SK-N-SH (cell line): Measurements from ENCODE around the gene PRKAR1A. TPM values are rescaled to one million over a fixed set of nuclear protein-coding genes. Genes with fewer than 3 reads are reported as not detected.

Source experiments
- CTCF ChIA-PET: fragments of 300-600, 350-600 bp; formaldehyde crosslinking; extraction: SDS; loops from one replicate; lab custom pipeline; 2021; lab: Yijun Ruan, JAX
- POLR2A ChIA-PET: fragments of 350-600 bp; sonication (Branson Sonifier 250); formaldehyde crosslinking; extraction: SDS; loops from one replicate; lab custom pipeline; 2020; ENCODE audit warnings: antibody characterized with exemption, inconsistent platforms; lab: Yijun Ruan, JAX
- DNase-seq: peaks from one replicate; pipeline ENCODE4 v3.0.0; 2012
- H2AFZ ChIP-seq: fragments of 200-600 bp; sonication (generic); 2 replicates; pipeline ENCODE4 v1.8.1; 2016; ENCODE audit warnings: antibody characterized with exemption, mild to moderate bottlenecking, low read depth
- H3F3A ChIP-seq: fragments of 200-600 bp; sonication (generic); replicated peaks from 2 replicates; pipeline ENCODE3; 2016; ENCODE audit warnings: antibody characterized with exemption, mild to moderate bottlenecking; ENCODE audit not compliant: insufficient read depth
- H3K27ac ChIP-seq, 2 experiments: fragments of 200-500 bp in 1 of 2; fragments of 200-600 bp in 1 of 2; sonication (Bioruptor generic) in 1 of 2; sonication (generic), shearing (Covaris generic) in 1 of 2; 2 replicates each; pipeline versions ENCODE4 v1.5.1 to v1.6.1; 2014 to 2016; ENCODE audit warnings: low read depth in 2 of 2, inconsistent platforms in 1 of 2, low read length in 1 of 2, mild to moderate bottlenecking in 1 of 2, mixed read lengths in 1 of 2
- H3K27me3 ChIP-seq: fragments of 200-600 bp; sonication (generic), shearing (Covaris generic); 2 replicates; pipeline ENCODE4 v1.6.1; 2016; ENCODE audit warnings: mixed run types; ENCODE audit not compliant: insufficient read depth
- H3K36me3 ChIP-seq, 2 experiments: fragments of 200-500 bp in 1 of 2; fragments of 200-600 bp in 1 of 2; sonication (Bioruptor generic) in 1 of 2; sonication (generic) in 1 of 2; replicated peaks in 1 of 2; 2 replicates each; pipeline versions ENCODE3 to v1.5.1; 2014 to 2016; ENCODE audit warnings: low read length in 1 of 2, mild to moderate bottlenecking in 1 of 2; ENCODE audit not compliant: insufficient read depth in 2 of 2, control insufficient read depth in 1 of 2
- H3K4me1 ChIP-seq, 2 experiments: fragments of 200-500 bp in 1 of 2; fragments of 200-600 bp in 1 of 2; sonication (Bioruptor generic) in 1 of 2; sonication (generic), shearing (Covaris generic) in 1 of 2; 2 replicates each; pipeline versions ENCODE4 v1.5.1 to v1.6.1; 2014 to 2016; ENCODE audit warnings: low read depth in 1 of 2, low read length in 1 of 2, mixed run types in 1 of 2; ENCODE audit not compliant: insufficient read depth in 2 of 2, control insufficient read depth in 1 of 2
- H3K4me2 ChIP-seq: fragments of 200-600 bp; sonication (generic), shearing (Covaris generic); 2 replicates; pipeline ENCODE4 v1.6.1; 2017; ENCODE audit warnings: mixed run types
- H3K4me3 ChIP-seq, 2 experiments: fragments of 200-500 bp in 1 of 2; fragments of 200-600 bp in 1 of 2; sonication (Bioruptor generic) in 1 of 2; sonication (generic), shearing (Covaris generic) in 1 of 2; 2 replicates each; pipeline versions ENCODE4 v1.5.1 to v1.8.1; 2014 to 2016; ENCODE audit warnings: low read depth in 2 of 2, inconsistent platforms in 1 of 2, low read length in 1 of 2, mild to moderate bottlenecking in 1 of 2, mixed read lengths in 1 of 2, moderate library complexity in 1 of 2
- H3K79me2 ChIP-seq: fragments of 200-600 bp; sonication (generic); 2 replicates; pipeline ENCODE4 v1.8.1; 2017; ENCODE audit warnings: mild to moderate bottlenecking; ENCODE audit not compliant: insufficient read depth
- H3K9ac ChIP-seq: fragments of 200-600 bp; sonication (generic); 2 replicates; pipeline ENCODE4 v1.6.1; 2017; ENCODE audit warnings: mixed run types
- H3K9me2 ChIP-seq: fragments of 200-600 bp; sonication (generic); 2 replicates; pipeline ENCODE4 v1.6.1; 2017; ENCODE audit warnings: mixed run types
- H3K9me3 ChIP-seq: fragments of 200-600 bp; sonication (generic); 2 replicates; pipeline ENCODE4 v1.6.1; 2017; ENCODE audit warnings: mixed run types, mild to moderate bottlenecking, moderate library complexity
- H4K20me1 ChIP-seq: fragments of 200-600 bp; sonication (generic); 2 replicates; pipeline ENCODE4 v1.6.1; 2017; ENCODE audit warnings: mild to moderate bottlenecking, mixed run types; ENCODE audit not compliant: insufficient read depth
- CHD2 ChIP-seq: fragments of 150-350 bp; IDR thresholded peaks from 2 replicates; pipeline ENCODE4 v1.6.1; 2018; ENCODE audit warnings: low read length; ENCODE audit not compliant: partially characterized antibody
- EP300 ChIP-seq, 2 experiments: IDR thresholded peaks; 2 replicates each; pipeline versions ENCODE4 v1.4.0 to v1.6.1; 2012; ENCODE audit warnings: borderline replicate concordance in 1 of 2, low read depth in 1 of 2, low read length in 1 of 2
- FOXJ3 ChIP-seq: sonication (generic); formaldehyde crosslinking; IDR thresholded peaks from 2 replicates; pipeline ENCODE4 v1.5.1; 2020; ENCODE audit warnings: mild to moderate bottlenecking, missing genetic modification reagents
- FOXM1 ChIP-seq: IDR thresholded peaks from 2 replicates; pipeline ENCODE4 v1.4.0; 2012; ENCODE audit warnings: low read depth, mild to moderate bottlenecking
- JUND ChIP-seq: IDR thresholded peaks from 2 replicates; pipeline ENCODE4 v1.4.0; 2012
- MXI1 ChIP-seq: IDR thresholded peaks from 2 replicates; pipeline ENCODE4 v1.6.1; 2012; ENCODE audit warnings: mild to moderate bottlenecking, low read depth, low read length, improper control_type of control experiment
- RCOR1 ChIP-seq: fragments of 150-350 bp; IDR thresholded peaks from 2 replicates; pipeline ENCODE4 v1.6.1; 2017; ENCODE audit warnings: antibody characterized with exemption, low read length
- RFX5 ChIP-seq: IDR thresholded peaks from 2 replicates; pipeline ENCODE4 v1.6.1; 2012; ENCODE audit warnings: mild to moderate bottlenecking, improper control_type of control experiment, low read length
- RXRA ChIP-seq: IDR thresholded peaks from 2 replicates; pipeline ENCODE4 v1.4.0; 2012; ENCODE audit warnings: low read depth, mild to moderate bottlenecking, borderline replicate concordance
- SIN3A ChIP-seq: IDR thresholded peaks from 2 replicates; pipeline ENCODE4 v1.6.1; 2012; ENCODE audit warnings: low read depth, mild to moderate bottlenecking, low read length, moderate library complexity, borderline replicate concordance
- TCF12 ChIP-seq: IDR thresholded peaks from 2 replicates; pipeline ENCODE4 v1.4.0; 2012
- TEAD4 ChIP-seq: IDR thresholded peaks from 2 replicates; pipeline ENCODE4 v1.4.0; 2012; ENCODE audit warnings: mild to moderate bottlenecking, borderline replicate concordance; ENCODE audit not compliant: insufficient read depth
- WGBS: methylation state at CpG from one replicate; pipeline ENCODE4 v1.1.6; 2017; ENCODE audit warnings: low lambda C conversion rate; 5-methylcytosine and 5-hydroxymethylcytosine counted together
- polyA plus RNA-seq, 3 experiments: library from polyadenylated mRNA; depleted of rRNA; stranded (reverse); fragments of >200 nt; gene quantifications; 2 replicates each; pipeline ENCODE4 v1.2.3, GENCODE V29; 2012
- TF ChIP-seq, protein P1 (sequence below): fragments of 150-350 bp; IDR thresholded peaks from 2 replicates; pipeline ENCODE4 v1.6.1; 2017; ENCODE audit warnings: antibody characterized with exemption, low read length, low read depth, borderline replicate concordance
- TF ChIP-seq, protein P2 (sequence below): IDR thresholded peaks from 2 replicates; pipeline ENCODE4 v1.6.1; 2012; ENCODE audit warnings: mild to moderate bottlenecking, low read depth, low read length, moderate library complexity
- TF ChIP-seq, protein P3 (sequence below): IDR thresholded peaks from 2 replicates; pipeline ENCODE4 v1.4.0; 2012; ENCODE audit warnings: low read depth, borderline replicate concordance
- TF ChIP-seq, protein P4 (sequence below): fragments of 150-350 bp; IDR thresholded peaks from 2 replicates; pipeline ENCODE4 v1.6.1; 2016; ENCODE audit warnings: mild to moderate bottlenecking, low read depth, low read length
- TF ChIP-seq, protein P5 (sequence below): IDR thresholded peaks from 2 replicates; pipeline ENCODE4 v1.4.0; 2012; ENCODE audit warnings: low read depth

PRKAR1A gene
- polyA plus RNA-seq, 1 of the 3 experiments (the other 2 are of a cell fraction): 195 TPM

DNA sequence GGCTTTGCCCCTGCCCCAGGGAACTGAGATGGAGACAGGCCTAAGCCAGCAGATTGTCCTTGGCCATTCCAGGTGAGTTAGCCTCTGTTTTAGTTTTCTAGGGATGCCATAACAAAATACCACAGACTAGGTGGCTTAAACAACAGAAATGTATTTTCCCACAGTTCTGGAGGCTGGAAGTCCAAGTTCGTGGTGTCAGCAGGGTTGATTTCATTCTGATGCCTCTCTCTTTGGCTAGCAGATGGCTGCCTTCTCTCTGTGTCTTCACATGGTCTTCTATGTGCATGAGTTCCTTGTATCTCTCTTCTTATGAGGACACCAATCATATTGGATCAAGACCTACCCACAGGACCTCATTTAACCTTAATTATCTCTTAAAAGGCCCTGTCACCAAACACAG lies 76.1 kb downstream of the PRKAR1A start:
- H3K4me2 ChIP-seq: no peak overlapping the region

More for the DNA sequence above, 76.1 kb downstream of the PRKAR1A start:
- no peaks in the 10 kb centered on the region for H3K36me3 ChIP-seq
- H3K9ac ChIP-seq: no peak overlapping the region
- H3F3A ChIP-seq: no peaks in the 10 kb centered on the region
- no peak overlapping the region for H2AFZ ChIP-seq
- WGBS: 0% methylated on average over 1 of the region's 1 CpG
- no peak for TF ChIP-seq RFX5
- TF ChIP-seq FOXJ3 (CRISPR knock-in tag): no peak
- no peak for TF ChIP-seq CHD2
- TF ChIP-seq, protein P1, sequence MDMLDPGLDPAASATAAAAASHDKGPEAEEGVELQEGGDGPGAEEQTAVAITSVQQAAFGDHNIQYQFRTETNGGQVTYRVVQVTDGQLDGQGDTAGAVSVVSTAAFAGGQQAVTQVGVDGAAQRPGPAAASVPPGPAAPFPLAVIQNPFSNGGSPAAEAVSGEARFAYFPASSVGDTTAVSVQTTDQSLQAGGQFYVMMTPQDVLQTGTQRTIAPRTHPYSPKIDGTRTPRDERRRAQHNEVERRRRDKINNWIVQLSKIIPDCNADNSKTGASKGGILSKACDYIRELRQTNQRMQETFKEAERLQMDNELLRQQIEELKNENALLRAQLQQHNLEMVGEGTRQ: no peak
- TF ChIP-seq, protein P2, sequence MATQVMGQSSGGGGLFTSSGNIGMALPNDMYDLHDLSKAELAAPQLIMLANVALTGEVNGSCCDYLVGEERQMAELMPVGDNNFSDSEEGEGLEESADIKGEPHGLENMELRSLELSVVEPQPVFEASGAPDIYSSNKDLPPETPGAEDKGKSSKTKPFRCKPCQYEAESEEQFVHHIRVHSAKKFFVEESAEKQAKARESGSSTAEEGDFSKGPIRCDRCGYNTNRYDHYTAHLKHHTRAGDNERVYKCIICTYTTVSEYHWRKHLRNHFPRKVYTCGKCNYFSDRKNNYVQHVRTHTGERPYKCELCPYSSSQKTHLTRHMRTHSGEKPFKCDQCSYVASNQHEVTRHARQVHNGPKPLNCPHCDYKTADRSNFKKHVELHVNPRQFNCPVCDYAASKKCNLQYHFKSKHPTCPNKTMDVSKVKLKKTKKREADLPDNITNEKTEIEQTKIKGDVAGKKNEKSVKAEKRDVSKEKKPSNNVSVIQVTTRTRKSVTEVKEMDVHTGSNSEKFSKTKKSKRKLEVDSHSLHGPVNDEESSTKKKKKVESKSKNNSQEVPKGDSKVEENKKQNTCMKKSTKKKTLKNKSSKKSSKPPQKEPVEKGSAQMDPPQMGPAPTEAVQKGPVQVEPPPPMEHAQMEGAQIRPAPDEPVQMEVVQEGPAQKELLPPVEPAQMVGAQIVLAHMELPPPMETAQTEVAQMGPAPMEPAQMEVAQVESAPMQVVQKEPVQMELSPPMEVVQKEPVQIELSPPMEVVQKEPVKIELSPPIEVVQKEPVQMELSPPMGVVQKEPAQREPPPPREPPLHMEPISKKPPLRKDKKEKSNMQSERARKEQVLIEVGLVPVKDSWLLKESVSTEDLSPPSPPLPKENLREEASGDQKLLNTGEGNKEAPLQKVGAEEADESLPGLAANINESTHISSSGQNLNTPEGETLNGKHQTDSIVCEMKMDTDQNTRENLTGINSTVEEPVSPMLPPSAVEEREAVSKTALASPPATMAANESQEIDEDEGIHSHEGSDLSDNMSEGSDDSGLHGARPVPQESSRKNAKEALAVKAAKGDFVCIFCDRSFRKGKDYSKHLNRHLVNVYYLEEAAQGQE: no peak
- TF ChIP-seq, protein P3, sequence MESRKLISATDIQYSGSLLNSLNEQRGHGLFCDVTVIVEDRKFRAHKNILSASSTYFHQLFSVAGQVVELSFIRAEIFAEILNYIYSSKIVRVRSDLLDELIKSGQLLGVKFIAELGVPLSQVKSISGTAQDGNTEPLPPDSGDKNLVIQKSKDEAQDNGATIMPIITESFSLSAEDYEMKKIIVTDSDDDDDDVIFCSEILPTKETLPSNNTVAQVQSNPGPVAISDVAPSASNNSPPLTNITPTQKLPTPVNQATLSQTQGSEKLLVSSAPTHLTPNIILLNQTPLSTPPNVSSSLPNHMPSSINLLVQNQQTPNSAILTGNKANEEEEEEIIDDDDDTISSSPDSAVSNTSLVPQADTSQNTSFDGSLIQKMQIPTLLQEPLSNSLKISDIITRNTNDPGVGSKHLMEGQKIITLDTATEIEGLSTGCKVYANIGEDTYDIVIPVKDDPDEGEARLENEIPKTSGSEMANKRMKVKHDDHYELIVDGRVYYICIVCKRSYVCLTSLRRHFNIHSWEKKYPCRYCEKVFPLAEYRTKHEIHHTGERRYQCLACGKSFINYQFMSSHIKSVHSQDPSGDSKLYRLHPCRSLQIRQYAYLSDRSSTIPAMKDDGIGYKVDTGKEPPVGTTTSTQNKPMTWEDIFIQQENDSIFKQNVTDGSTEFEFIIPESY: no peak
- no peak for TF ChIP-seq SIN3A
- TF ChIP-seq MXI1: no peak
- TF ChIP-seq FOXM1: no peak
- TF ChIP-seq EP300 (IDR thresholded peaks at IDR 0.05; ENCODE audit: borderline replicate concordance in 1 of 2, low read depth in 1 of 2, low read length in 1 of 2): no peak
- no peak for TF ChIP-seq RXRA
- TF ChIP-seq, protein P4, sequence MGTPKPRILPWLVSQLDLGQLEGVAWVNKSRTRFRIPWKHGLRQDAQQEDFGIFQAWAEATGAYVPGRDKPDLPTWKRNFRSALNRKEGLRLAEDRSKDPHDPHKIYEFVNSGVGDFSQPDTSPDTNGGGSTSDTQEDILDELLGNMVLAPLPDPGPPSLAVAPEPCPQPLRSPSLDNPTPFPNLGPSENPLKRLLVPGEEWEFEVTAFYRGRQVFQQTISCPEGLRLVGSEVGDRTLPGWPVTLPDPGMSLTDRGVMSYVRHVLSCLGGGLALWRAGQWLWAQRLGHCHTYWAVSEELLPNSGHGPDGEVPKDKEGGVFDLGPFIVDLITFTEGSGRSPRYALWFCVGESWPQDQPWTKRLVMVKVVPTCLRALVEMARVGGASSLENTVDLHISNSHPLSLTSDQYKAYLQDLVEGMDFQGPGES: no peak
- no peak for TF ChIP-seq TCF12
- no peak for TF ChIP-seq RCOR1
- TF ChIP-seq, protein P5, sequence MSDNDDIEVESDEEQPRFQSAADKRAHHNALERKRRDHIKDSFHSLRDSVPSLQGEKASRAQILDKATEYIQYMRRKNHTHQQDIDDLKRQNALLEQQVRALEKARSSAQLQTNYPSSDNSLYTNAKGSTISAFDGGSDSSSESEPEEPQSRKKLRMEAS: no peak
- no peak for TF ChIP-seq TEAD4
- no peak for TF ChIP-seq JUND
- H3K27ac ChIP-seq: no peak overlapping the region
- H3K4me3 ChIP-seq: no peak overlapping the region
- no peaks in the 10 kb centered on the region for H4K20me1 ChIP-seq
- ChIA-PET POLR2A (no interaction called here), CTCF (interaction anchor here (1.3 kb wide), 1 partner anchor 26 kb away, joined by 4 read pairs; no protein-coding TSS in a partner anchor)
- H3K79me2 ChIP-seq: no peaks in the 10 kb centered on the region
- no peaks in the 10 kb centered on the region; the same call in 1 of the 2 replicates for H3K27me3 ChIP-seq
- peaks cover 0 to 3% of the 10 kb centered on the region in 2 experiments; a peak in 1 of 4 replicates for H3K4me1 ChIP-seq
- no peaks in the 10 kb centered on the region for H3K9me3 ChIP-seq
- no peaks in the 10 kb centered on the region for H3K9me2 ChIP-seq
- DNase-seq: no peak
